Gastrocnemius medialis (tissue), 4 donors: ENCODE measurements around the gene THSD4.

Experiments
- POLR2A ChIP-seq, 2 donors: fragments of 450-650 bp; IDR thresholded peaks; one replicate each; pipeline ENCODE4 v1.6.1; 2017; ENCODE audit warnings: antibody characterized with exemption in 2 of 2, mild to moderate bottlenecking in 2 of 2, moderate library complexity in 2 of 2
- TF ChIP-seq, protein P1 (sequence below), 5 experiments: fragments of 450-650 bp in 3 of 5; fragments of 200-600 bp in 2 of 5; sonication (generic) in 2 of 5; IDR thresholded peaks in 4 of 5; conservative IDR thresholded peaks in 1 of 5; 1 replicate in 4 of 5; 2 replicates in 1 of 5; pipeline ENCODE4 v1.5.1; 2016 to 2019; ENCODE audit warnings: antibody characterized with exemption in 5 of 5, mild to moderate bottlenecking in 3 of 5, moderate library complexity in 3 of 5

DNA sequence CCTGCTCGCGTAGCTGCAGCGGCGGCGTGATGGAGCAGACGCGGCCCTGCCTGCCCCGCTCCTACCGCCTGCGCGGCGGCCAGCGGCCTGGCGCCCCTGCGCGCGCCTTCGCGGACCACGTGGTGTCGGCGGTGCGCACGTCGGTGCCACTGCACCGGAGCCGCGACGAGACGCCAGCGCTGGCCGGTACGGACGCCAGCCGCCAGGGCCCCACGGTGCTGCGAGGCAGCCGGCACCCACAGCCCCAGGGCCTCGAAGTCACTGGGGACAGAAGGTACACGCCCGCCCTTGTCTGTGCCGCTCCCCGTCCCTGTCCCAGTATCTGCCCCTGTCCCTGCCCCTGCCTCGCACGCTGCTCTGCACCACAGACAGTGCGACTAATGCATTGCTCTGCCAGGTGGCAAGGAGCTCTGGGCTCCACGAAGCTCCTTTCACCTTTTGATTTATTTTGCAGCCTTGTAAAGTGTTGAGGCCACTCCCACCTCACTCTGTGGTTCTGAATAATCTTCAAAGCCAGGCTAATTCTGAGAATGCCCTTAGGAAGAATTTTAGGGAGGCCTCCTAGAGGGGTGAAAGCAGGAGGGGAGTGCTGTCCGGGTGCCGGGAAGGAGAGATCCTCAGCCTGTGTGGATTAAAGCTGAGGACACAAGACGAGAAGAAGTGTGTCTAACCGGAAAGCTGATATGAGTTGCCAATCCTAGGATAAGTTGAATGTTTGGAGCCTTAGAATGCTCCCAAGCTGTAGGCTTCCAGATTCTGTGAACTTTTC is 100.0 kb downstream of the THSD4 start:
- TF ChIP-seq, protein P1, sequence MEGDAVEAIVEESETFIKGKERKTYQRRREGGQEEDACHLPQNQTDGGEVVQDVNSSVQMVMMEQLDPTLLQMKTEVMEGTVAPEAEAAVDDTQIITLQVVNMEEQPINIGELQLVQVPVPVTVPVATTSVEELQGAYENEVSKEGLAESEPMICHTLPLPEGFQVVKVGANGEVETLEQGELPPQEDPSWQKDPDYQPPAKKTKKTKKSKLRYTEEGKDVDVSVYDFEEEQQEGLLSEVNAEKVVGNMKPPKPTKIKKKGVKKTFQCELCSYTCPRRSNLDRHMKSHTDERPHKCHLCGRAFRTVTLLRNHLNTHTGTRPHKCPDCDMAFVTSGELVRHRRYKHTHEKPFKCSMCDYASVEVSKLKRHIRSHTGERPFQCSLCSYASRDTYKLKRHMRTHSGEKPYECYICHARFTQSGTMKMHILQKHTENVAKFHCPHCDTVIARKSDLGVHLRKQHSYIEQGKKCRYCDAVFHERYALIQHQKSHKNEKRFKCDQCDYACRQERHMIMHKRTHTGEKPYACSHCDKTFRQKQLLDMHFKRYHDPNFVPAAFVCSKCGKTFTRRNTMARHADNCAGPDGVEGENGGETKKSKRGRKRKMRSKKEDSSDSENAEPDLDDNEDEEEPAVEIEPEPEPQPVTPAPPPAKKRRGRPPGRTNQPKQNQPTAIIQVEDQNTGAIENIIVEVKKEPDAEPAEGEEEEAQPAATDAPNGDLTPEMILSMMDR (IDR thresholded peaks at IDR 0.05 in 4 of 5, conservative IDR thresholded peaks at IDR 0.05 in 1 of 5), result no peak
- no peak for TF ChIP-seq POLR2A (IDR thresholded peaks at IDR 0.05)
